ENCODE results near the gene CRTAC1.

GRCh38 chr10:97895915-97896314, 134.5 kb downstream of the CRTAC1 start:
- TF ChIP-seq CTCF (optimal IDR thresholded peaks at IDR 0.05 in 1 of 3, IDR thresholded peaks at IDR 0.05 in 1 of 3, conservative IDR thresholded peaks at IDR 0.05 in 1 of 3; ENCODE audit: extremely low read depth in 1 of 3, insufficient read depth in 2 of 3, low read length in 3 of 3) (no peak), EZH2 (IDR thresholded peaks at IDR 0.05; ENCODE audit: low read length) (no peak)

Data from keratinocyte (primary cell).